ENCODE results near the gene C11orf52. TPM values are rescaled to one million over a fixed set of nuclear protein-coding genes. Genes with fewer than 3 reads are reported as not detected.
A peak's percentile ranks its signal among the peaks of the same experiment; 100 is the strongest.

The C11orf52 gene, protein sequence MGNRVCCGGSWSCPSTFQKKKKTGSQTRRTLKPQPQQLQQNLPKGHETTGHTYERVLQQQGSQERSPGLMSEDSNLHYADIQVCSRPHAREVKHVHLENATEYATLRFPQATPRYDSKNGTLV
- 1.8 and 7.6 TPM in 2 replicates for total RNA-seq (ENCODE audit: low replicate concordance)
- long read RNA-seq, transcript C11orf52-201 (4 exons, 1,141 nt) = major isoform, 22 of 23 reads
- long read RNA-seq, partial matches to known transcripts = 0 of 23 reads
- long read RNA-seq, other reads (novel, unspliced or antisense) = 1 of 23 reads

DNA sequence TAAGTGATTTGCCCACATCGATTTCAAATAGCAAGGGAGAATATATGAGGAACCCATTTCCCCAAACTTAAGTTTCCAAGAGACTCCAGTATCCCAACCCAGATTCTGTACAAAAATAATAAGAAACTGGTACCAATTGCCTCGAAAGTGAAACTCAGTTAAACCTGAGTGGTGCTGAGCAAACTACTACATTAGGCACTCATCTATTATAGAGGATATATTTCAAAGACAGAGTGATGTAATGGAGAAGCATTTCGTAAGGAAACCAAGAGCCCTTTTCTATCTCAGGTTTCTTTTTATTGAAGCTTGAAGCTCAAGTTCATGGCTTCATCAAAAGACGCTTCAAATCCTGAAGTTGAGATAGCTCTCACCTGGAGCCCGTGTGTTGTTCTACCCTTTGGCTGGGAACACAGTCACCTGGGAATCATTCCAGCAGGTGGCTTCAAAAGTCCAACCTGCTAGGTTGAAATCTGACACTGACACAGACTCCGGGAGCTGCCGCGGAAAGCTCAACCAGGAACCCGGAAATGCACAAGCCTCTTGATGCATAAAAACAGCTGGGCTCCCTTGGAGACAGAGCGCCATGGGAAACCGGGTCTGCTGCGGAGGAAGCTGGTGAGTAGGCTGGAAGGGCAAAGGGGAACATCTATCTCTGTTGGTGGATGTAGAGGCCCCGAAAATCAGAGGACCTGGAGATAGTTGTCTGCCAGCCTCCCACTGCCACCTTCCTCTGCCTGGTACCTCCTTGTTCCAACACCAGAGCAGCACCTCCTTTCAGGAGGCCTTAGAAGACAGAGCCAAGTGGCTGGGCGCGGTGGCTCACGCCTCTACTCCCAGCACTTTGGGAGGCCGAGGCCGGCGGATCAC, at the start of gene C11orf52:
Gene C11orf52, plus strand, starts transcription at position 524 of the 867 bp plus-strand sequence. Its CDS starts 60 bp downstream, at position 584.
- no peaks in the 10 kb centered on the region for H3K27me3 Mint-ChIP-seq
- H3K4me3 Mint-ChIP-seq = peak within 1 kb of the TSS; percentile 84
- TF ChIP-seq, protein P1, sequence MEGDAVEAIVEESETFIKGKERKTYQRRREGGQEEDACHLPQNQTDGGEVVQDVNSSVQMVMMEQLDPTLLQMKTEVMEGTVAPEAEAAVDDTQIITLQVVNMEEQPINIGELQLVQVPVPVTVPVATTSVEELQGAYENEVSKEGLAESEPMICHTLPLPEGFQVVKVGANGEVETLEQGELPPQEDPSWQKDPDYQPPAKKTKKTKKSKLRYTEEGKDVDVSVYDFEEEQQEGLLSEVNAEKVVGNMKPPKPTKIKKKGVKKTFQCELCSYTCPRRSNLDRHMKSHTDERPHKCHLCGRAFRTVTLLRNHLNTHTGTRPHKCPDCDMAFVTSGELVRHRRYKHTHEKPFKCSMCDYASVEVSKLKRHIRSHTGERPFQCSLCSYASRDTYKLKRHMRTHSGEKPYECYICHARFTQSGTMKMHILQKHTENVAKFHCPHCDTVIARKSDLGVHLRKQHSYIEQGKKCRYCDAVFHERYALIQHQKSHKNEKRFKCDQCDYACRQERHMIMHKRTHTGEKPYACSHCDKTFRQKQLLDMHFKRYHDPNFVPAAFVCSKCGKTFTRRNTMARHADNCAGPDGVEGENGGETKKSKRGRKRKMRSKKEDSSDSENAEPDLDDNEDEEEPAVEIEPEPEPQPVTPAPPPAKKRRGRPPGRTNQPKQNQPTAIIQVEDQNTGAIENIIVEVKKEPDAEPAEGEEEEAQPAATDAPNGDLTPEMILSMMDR (conservative IDR thresholded peaks at IDR 0.05) = no peak
- peaks cover 31% of the 10 kb centered on the region for H3K4me1 Mint-ChIP-seq (ENCODE audit: unreplicated experiment)
- peak within 1 kb of the TSS; percentile 91 for H3K27ac Mint-ChIP-seq
- no peaks in the 10 kb centered on the region for H3K9me3 Mint-ChIP-seq
- no peak for DNase-seq (ENCODE audit: extremely low spot score, unreplicated experiment)
- H3K36me3 Mint-ChIP-seq = no peaks in the 10 kb centered on the region

DNA sequence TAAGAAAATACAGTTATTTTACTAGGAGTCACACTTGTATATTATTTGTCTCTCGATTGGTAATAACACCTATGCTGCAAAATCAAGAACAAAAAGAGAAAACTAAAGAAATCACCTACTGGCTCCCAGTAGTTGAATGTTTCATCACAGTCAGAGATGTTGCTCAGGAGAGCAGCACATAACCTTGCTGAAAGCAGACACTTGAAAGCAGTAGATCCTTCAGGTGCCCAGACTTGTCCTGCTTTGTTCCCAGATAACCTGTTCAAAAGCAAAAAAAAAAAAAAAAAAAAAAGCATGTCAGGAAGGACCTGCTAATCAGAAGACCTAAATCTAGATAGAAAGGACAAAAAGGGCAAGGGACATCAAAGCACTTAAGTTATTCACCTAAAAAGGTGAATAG, 48.6 kb upstream of the C11orf52 start:
- Mint-ChIP-seq H3K9me3 (no peaks in the 10 kb centered on the region), H3K4me3 (peak overlapping the region; percentile 30), H3K4me1 (ENCODE audit: unreplicated experiment) (peaks cover 9% of the 10 kb centered on the region), H3K36me3 (peaks cover 13% of the 10 kb centered on the region), H3K27ac (no peak overlapping the region), H3K27me3 (no peaks in the 10 kb centered on the region)
- TF ChIP-seq, protein P1 (conservative IDR thresholded peaks at IDR 0.05) = no peak
- no peak for DNase-seq (ENCODE audit: extremely low spot score, unreplicated experiment)

DNA sequence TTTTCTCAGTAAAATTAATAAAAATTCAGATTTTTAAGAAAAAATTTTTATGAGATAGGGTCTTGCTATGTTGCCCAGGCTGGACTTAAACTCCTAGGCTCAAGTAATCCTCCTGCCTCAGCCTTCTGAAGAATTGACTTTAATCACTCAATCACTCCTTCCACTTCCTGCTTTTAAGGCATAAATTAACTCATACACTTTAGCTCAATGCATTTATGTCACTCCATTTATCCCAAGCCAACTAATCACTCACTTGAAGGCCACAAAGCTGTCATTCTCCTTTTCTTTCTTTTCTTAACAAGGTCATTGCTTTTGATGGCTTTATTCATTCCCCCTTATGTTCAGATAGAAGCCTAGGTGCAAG, 48.2 kb upstream of the C11orf52 start:
- no peaks in the 10 kb centered on the region for H3K27me3 Mint-ChIP-seq
- H3K9me3 Mint-ChIP-seq = no peaks in the 10 kb centered on the region
- no peak for DNase-seq (ENCODE audit: extremely low spot score, unreplicated experiment)
- peaks cover 9% of the 10 kb centered on the region for H3K4me1 Mint-ChIP-seq (ENCODE audit: unreplicated experiment)
- H3K27ac Mint-ChIP-seq = peak overlapping the region; percentile 82
- TF ChIP-seq, protein P1 (conservative IDR thresholded peaks at IDR 0.05) = no peak
- H3K36me3 Mint-ChIP-seq = peaks cover 13% of the 10 kb centered on the region
- H3K4me3 Mint-ChIP-seq = peak overlapping the region; percentile 95

DNA sequence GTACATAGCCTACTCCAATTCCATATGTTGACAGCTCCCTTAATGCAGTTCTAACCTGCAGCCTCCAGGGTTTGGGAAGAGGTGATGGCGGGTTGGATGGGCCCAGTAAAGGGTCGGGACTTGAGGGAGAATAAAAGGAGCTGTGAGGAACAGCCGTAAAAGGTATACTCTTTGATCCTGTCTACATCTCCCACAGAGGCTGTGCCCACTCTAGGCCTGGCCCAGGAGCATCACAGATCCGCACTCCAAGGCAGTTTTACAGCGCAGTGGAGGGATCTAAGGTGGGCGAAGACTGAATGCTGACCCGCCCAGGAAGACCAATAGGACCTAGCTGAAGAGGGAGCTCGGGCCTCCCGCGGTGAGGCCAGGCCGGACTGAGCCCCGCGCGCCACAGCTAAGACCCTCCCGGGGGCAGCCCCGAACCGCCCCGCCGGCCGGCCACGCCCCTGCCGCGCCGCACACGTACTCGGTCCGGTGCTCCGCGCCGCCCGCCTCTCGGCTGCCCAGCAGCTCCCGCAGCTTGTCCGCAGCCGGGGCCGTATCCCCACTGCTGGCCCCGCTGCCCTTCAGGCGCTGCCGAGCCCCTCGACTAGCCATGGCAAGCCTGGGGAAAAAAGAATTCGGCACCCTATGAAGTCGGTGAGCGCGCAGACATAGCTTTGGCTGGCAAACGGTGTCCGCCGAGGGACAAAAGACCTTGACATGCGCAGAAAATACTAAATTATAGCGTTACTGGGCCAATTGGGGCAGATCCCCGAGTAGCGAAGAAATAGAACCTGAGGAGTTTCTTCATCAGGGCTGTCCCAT, 47.6 kb upstream of the C11orf52 start, which contains the start of gene ALG9:
Gene ALG9, minus strand, starts transcription at position 696 of the 807 bp plus-strand sequence. Its CDS starts 99 bp downstream, at position 597.
- H3K9me3 Mint-ChIP-seq = no peaks in the 10 kb centered on the region
- TF ChIP-seq, protein P1 (conservative IDR thresholded peaks at IDR 0.05) = peak; percentile 62
- no peaks in the 10 kb centered on the region for H3K27me3 Mint-ChIP-seq
- peak within 1 kb of the TSS; percentile 95 for H3K4me3 Mint-ChIP-seq
- H3K27ac Mint-ChIP-seq = peak within 1 kb of the TSS; percentile 82
- peak; percentile 83 for DNase-seq (ENCODE audit: extremely low spot score, unreplicated experiment)
- H3K36me3 Mint-ChIP-seq = peaks cover 13% of the 10 kb centered on the region
- H3K4me1 Mint-ChIP-seq (ENCODE audit: unreplicated experiment) = peaks cover 9% of the 10 kb centered on the region

DNA sequence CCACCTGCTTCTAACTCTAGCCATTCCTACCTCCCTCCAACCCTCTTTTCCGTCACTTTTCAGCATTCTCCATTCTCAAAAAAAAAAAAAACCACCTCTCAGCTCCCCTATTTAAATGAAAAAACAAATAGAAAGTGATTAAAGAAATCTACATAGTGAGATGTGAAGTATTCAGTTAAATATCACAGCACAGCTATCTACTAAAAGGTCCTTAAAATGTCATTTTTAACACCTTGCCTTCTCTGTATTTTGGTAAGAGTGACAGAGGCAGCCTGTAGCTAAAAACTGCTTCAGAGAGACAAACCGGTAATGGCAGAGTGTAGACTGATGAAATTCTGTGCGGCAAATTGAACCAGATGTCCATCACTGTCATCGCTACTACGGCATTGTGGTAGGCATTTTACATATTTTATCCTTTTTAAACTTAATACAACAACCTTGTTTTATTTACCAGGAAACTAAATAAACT, 47.0 kb upstream of the C11orf52 start:
- H3K27me3 Mint-ChIP-seq = no peaks in the 10 kb centered on the region
- peaks cover 9% of the 10 kb centered on the region for H3K4me1 Mint-ChIP-seq (ENCODE audit: unreplicated experiment)
- no peaks in the 10 kb centered on the region for H3K9me3 Mint-ChIP-seq
- peak overlapping the region; percentile 81 for H3K27ac Mint-ChIP-seq
- H3K36me3 Mint-ChIP-seq = peaks cover 9% of the 10 kb centered on the region
- peak overlapping the region; percentile 95 for H3K4me3 Mint-ChIP-seq
- TF ChIP-seq, protein P1 (conservative IDR thresholded peaks at IDR 0.05) = no peak
- no peak for DNase-seq (ENCODE audit: extremely low spot score, unreplicated experiment)
